GM12878 (cell line): ENCODE data around the gene PRPSAP1. TPM values are rescaled to one million over a fixed set of nuclear protein-coding genes. Genes with fewer than 3 reads are reported as not detected.
A peak's percentile ranks its signal among the peaks of the same experiment; 100 is the strongest.

Experiments used
- ATAC-seq: fragments of 200-7000 bp; cut with Tn5 transposase; 3 replicates; pipeline ENCODE4 v1.9.1; 2020; ENCODE audit warnings: mild to moderate bottlenecking, moderate library complexity
- BruUV-seq: library from RNA; stranded (reverse); fragments of 400-500 nt; replicated peaks from 2 replicates; lab custom pipeline; 2021; lab: Mats Ljungman, UMichigan
- CTCF ChIA-PET: fragments of 300-600 bp; sonication (Branson Sonifier 250); formaldehyde crosslinking; extraction: SDS; loops from one replicate; lab custom pipeline; 2021; ENCODE audit warnings: inconsistent platforms; lab: Yijun Ruan, JAX
- POLR2A ChIA-PET: fragments of 350-600 bp; formaldehyde crosslinking; extraction: SDS; loops from one replicate; lab custom pipeline; 2021; ENCODE audit warnings: inconsistent platforms; lab: Charles Lee
- RAD21 ChIA-PET: fragments of 300-600 bp; sonication (Branson Sonifier 250); formaldehyde crosslinking; loops from one replicate; lab custom pipeline; 2023; ENCODE audit warnings: antibody characterized with exemption; ENCODE audit not compliant: unreplicated experiment; lab: Charles Lee
- SMC1A ChIA-PET: fragments of 300-600 bp; sonication (Branson Sonifier 250); formaldehyde crosslinking; loops from one replicate; lab custom pipeline; 2023; ENCODE audit not compliant: unreplicated experiment, uncharacterized antibody; lab: Charles Lee
- DNase-seq: peaks from one replicate; pipeline ENCODE4 v3.0.0-alpha.2; 2011; ENCODE audit warnings: low read depth, low spot score
- FAIRE-seq: peaks from 3 replicates; lab custom pipeline; 2011; peaks lifted over from hg19 to GRCh38; lab: Jason Lieb, UNC
- H2AFZ ChIP-seq: 2 replicates; pipeline ENCODE4 v1.6.0; 2011; ENCODE audit warnings: low read depth, low read length, control low read depth; ENCODE audit not compliant: control insufficient read depth
- H3K27ac ChIP-seq: 2 replicates; pipeline ENCODE4 v1.5.1; 2011; ENCODE audit warnings: control low read depth; ENCODE audit not compliant: control insufficient read depth, insufficient read depth
- H3K27me3 ChIP-seq, 2 experiments: replicated peaks in 1 of 2; 2 replicates each; pipeline versions ENCODE4 v1.6.0 to v1.6.1; 2011; ENCODE audit warnings: low read length in 1 of 2; ENCODE audit not compliant: control insufficient read depth in 2 of 2, insufficient read depth in 2 of 2
- H3K36me3 ChIP-seq, 2 experiments: 2 replicates each; pipeline ENCODE4 v1.5.1; 2011; ENCODE audit warnings: low read length in 1 of 2; ENCODE audit not compliant: control insufficient read depth in 2 of 2, insufficient read depth in 2 of 2
- H3K4me1 ChIP-seq: 2 replicates; pipeline ENCODE4 v1.6.1; 2011; ENCODE audit warnings: mild to moderate bottlenecking, low read length, moderate library complexity, mixed read lengths; ENCODE audit not compliant: control insufficient read depth, insufficient read depth
- H3K4me2 ChIP-seq: 2 replicates; pipeline ENCODE4 v1.6.0; 2011; ENCODE audit warnings: control low read depth; ENCODE audit not compliant: control insufficient read depth, insufficient read depth
- H3K4me3 ChIP-seq: fragments of 200-600 bp; sonication (generic); 2 replicates; pipeline ENCODE4 v1.5.1; 2016
- H3K79me2 ChIP-seq: 2 replicates; pipeline ENCODE4 v1.6.0; 2011; ENCODE audit warnings: low read length; ENCODE audit not compliant: control insufficient read depth, insufficient read depth
- H3K9ac ChIP-seq: 2 replicates; pipeline ENCODE4 v1.8.0; 2011; ENCODE audit warnings: low read length, control low read depth, mixed read lengths; ENCODE audit not compliant: control insufficient read depth, insufficient read depth
- H3K9me3 ChIP-seq: replicated peaks from 3 replicates; pipeline ENCODE4 v1.5.1; 2011; ENCODE audit warnings: mild to moderate bottlenecking, low read length; ENCODE audit not compliant: control insufficient read depth, insufficient read depth
- H4K20me1 ChIP-seq: 2 replicates; pipeline ENCODE4 v1.6.0; 2011; ENCODE audit not compliant: control insufficient read depth, insufficient read depth
- CBX3 ChIP-seq: fragments of 200-600 bp; sonication (generic); IDR thresholded peaks from 2 replicates; pipeline ENCODE4 v1.6.1; 2016; ENCODE audit warnings: low read depth, borderline replicate concordance
- DPF2 ChIP-seq: fragments of 450-650 bp; IDR thresholded peaks from 2 replicates; pipeline ENCODE4 v1.6.1; 2017; ENCODE audit warnings: mild to moderate bottlenecking
- RAD21 ChIP-seq: IDR thresholded peaks from 2 replicates; pipeline ENCODE4 v1.6.1; 2011; ENCODE audit warnings: mild to moderate bottlenecking, low read depth, low read length, moderate library complexity; ENCODE audit not compliant: insufficient read depth
- SMC3 ChIP-seq: IDR thresholded peaks from 2 replicates; pipeline ENCODE4 v1.6.1; 2011; ENCODE audit warnings: low read length, improper control_type of control experiment, borderline replicate concordance
- SUPT20H ChIP-seq: IDR thresholded peaks from 2 replicates; pipeline ENCODE4 v1.6.1; 2011; ENCODE audit warnings: low read depth, mild to moderate bottlenecking, low read length, moderate library complexity, borderline replicate concordance; ENCODE audit not compliant: control insufficient read depth
- TCF12 ChIP-seq: IDR thresholded peaks from 2 replicates; pipeline ENCODE4 v1.6.1; 2011; ENCODE audit warnings: low read depth, mild to moderate bottlenecking, low read length
- WGBS: methylation state at CpG from one replicate; pipeline ENCODE4 v1.1.6; 2016; ENCODE audit warnings: low lambda C conversion rate; ENCODE audit not compliant: insufficient replicate concordance, insufficient coverage; ENCODE audit errors: missing lambda C conversion rate; 5-methylcytosine and 5-hydroxymethylcytosine counted together
- in situ Hi-C: fragments of 300-500 bp; cut with MboI; formaldehyde crosslinking; loops from 9 replicates; pipeline ENCODE4 v1.14.3; 2018; ENCODE audit warnings: mixed read lengths
- intact Hi-C: fragments of 100-400 bp; cut with micrococcal nuclease; formaldehyde crosslinking; loops from one replicate; pipeline ENCODE4 v1.14.2; 2022; ENCODE audit not compliant: unreplicated experiment
- polyA plus RNA-seq, 11 experiments: library from polyadenylated mRNA; depleted of rRNA in 4 of 11; unstranded in 6 of 11; stranded (reverse) in 5 of 11; fragments of >200 nt; fragmentation: Nextera tagmentation in 4 of 11; fragmentation: Illumina TruSeq in 1 of 11; extraction: Ambion mirVana in 4 of 11; extraction: Trizol in 1 of 11; gene quantifications; 1 replicate in 1 of 11; 2 replicates in 10 of 11; pipeline versions ENCODE4 v1.2.1 to v1.2.3, GENCODE V29; 2011 to 2016; ENCODE audit warnings: inconsistent platforms in 2 of 11, missing spikeins in 2 of 11, low read depth in 1 of 11
- total RNA-seq, 4 experiments: library from RNA; depleted of rRNA in 3 of 4; stranded (reverse); fragments of >200 nt in 3 of 4; fragmentation: Illumina TruSeq in 1 of 4; extraction: Trizol in 1 of 4; gene quantifications; 2 replicates each; pipeline versions ENCODE4 v1.2.1 to v1.2.3, GENCODE V29; 2013 to 2021
- TF ChIP-seq, protein P1 (sequence below), 3 experiments: IDR thresholded peaks in 2 of 3; conservative IDR thresholded peaks in 1 of 3; 2 replicates each; pipeline ENCODE4 v1.5.1; 2011; ENCODE audit warnings: low read depth in 3 of 3, low read length in 3 of 3, mild to moderate bottlenecking in 3 of 3, control low read depth in 2 of 3, moderate library complexity in 2 of 3, inconsistent platforms in 1 of 3, mixed read lengths in 1 of 3; ENCODE audit not compliant: control insufficient read depth in 2 of 3, insufficient read depth in 1 of 3; ENCODE audit errors: extremely low read depth in 1 of 3

Gene PRPSAP1
- total and polyA plus RNA-seq, 10 of the 15 experiments (the other 5 are each of a cell fraction or from before 2014, with no cell fraction given), result 15.8 to 84.2 (median 44.2) TPM

GRCh38 chr17:76365256-76365903 lies 11.7 kb upstream of the PRPSAP1 start:
- Histone ChIP-seq H3K27ac (no peak overlapping the region), H3K4me2 (no peak overlapping the region), H3K36me3 (no peaks in the 10 kb centered on the region), H3K79me2 (no peaks in the 10 kb centered on the region), H4K20me1 (no peaks in the 10 kb centered on the region), H3K4me3 (no peak overlapping the region), H3K9me3 (no peaks in the 10 kb centered on the region), H3K27me3 (no peaks in the 10 kb centered on the region; a peak in 1 of 4 replicates), H3K9ac (no peak overlapping the region), H2AFZ (no peak overlapping the region), H3K4me1 (no peaks in the 10 kb centered on the region)
- RAD21 ChIA-PET, result interaction anchor here (1.8 to 1.9 kb wide), 2 partner anchors 32 to 346 kb away, joined by 4 to 11 read pairs; no protein-coding TSS in a partner anchor
- no TSS peak for BruUV-seq
- DNase-seq, result no peak
- ATAC-seq, result no peak
- POLR2A ChIA-PET, result no interaction called here
- FAIRE-seq, result peak; percentile 38
- intact Hi-C loops (no loop called here), in situ Hi-C loops (no loop called here)
- CTCF ChIA-PET, result interaction anchor here (0.7 to 4.2 kb wide), 5 partner anchors 12 to 187 kb away, joined by 3 to 17 read pairs (median 7); partner anchors contain the start of gene PRPSAP1
- WGBS, result 33% methylated on average over 12 of the region's 12 CpGs
- SMC1A ChIA-PET, result interaction anchor here (0.7 to 1.0 kb wide), 2 partner anchors 13 to 33 kb away, joined by 3 to 4 read pairs; no protein-coding TSS in a partner anchor
- TF ChIP-seq DPF2, result no peak
- no peak for TF ChIP-seq TCF12
- peak; percentile 7; the same call in 1 of the 2 replicates for TF ChIP-seq SMC3
- TF ChIP-seq CBX3, result no peak
- TF ChIP-seq RAD21, result peak; percentile 44; the same call in 1 of the 2 replicates
- TF ChIP-seq, protein P1, sequence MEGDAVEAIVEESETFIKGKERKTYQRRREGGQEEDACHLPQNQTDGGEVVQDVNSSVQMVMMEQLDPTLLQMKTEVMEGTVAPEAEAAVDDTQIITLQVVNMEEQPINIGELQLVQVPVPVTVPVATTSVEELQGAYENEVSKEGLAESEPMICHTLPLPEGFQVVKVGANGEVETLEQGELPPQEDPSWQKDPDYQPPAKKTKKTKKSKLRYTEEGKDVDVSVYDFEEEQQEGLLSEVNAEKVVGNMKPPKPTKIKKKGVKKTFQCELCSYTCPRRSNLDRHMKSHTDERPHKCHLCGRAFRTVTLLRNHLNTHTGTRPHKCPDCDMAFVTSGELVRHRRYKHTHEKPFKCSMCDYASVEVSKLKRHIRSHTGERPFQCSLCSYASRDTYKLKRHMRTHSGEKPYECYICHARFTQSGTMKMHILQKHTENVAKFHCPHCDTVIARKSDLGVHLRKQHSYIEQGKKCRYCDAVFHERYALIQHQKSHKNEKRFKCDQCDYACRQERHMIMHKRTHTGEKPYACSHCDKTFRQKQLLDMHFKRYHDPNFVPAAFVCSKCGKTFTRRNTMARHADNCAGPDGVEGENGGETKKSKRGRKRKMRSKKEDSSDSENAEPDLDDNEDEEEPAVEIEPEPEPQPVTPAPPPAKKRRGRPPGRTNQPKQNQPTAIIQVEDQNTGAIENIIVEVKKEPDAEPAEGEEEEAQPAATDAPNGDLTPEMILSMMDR (IDR thresholded peaks at IDR 0.05 in 2 of 3, conservative IDR thresholded peaks at IDR 0.05 in 1 of 3; ENCODE audit: control insufficient read depth in 2 of 3, extremely low read depth in 1 of 3, insufficient read depth in 1 of 3, low read depth in 3 of 3, low read length in 3 of 3), result peak; percentile 18 to 29 (median 24); a peak in 5 of 6 replicates
- TF ChIP-seq SUPT20H, result no peak
